H9 (cell line): Measurements from ENCODE around the gene HEATR5A. TPM values are rescaled to one million over a fixed set of nuclear protein-coding genes. Genes with fewer than 3 reads are reported as not detected.

Source experiments
- DNase-seq: peaks from one replicate; pipeline ENCODE4 v3.0.0-alpha.2; 2017
- H2AFZ ChIP-seq: one replicate; pipeline ENCODE4 v1.6.1; 2013; ENCODE audit warnings: mild to moderate bottlenecking, low read length, control low read depth, moderate library complexity
- H2AK5ac ChIP-seq: 2 replicates; pipeline ENCODE4 v1.6.1; 2013; ENCODE audit warnings: low read length, control low read depth, mixed read lengths; ENCODE audit not compliant: insufficient read length
- H2BK120ac ChIP-seq: one replicate; pipeline ENCODE4 v1.6.1; 2013; ENCODE audit warnings: low read depth, mild to moderate bottlenecking, low read length, control low read depth, inconsistent platforms; ENCODE audit not compliant: poor library complexity, severe bottlenecking
- H2BK12ac ChIP-seq: 2 replicates; pipeline ENCODE4 v1.6.1; 2013; ENCODE audit warnings: low read length, control low read depth, mixed read lengths, low read depth; ENCODE audit not compliant: insufficient read length
- H2BK15ac ChIP-seq: 2 replicates; pipeline ENCODE4 v1.6.1; 2013; ENCODE audit warnings: low read depth, low read length, control low read depth
- H2BK20ac ChIP-seq: one replicate; pipeline ENCODE4 v1.6.1; 2013; ENCODE audit warnings: low read depth, mild to moderate bottlenecking, low read length, control low read depth, inconsistent platforms; ENCODE audit not compliant: poor library complexity, severe bottlenecking
- H2BK5ac ChIP-seq: 2 replicates; pipeline ENCODE4 v1.6.1; 2013; ENCODE audit warnings: low read length, control low read depth, mixed read lengths; ENCODE audit not compliant: insufficient read length
- H3K14ac ChIP-seq: 2 replicates; pipeline ENCODE4 v1.6.1; 2013; ENCODE audit warnings: low read length, control low read depth; ENCODE audit not compliant: insufficient read depth
- H3K18ac ChIP-seq: 2 replicates; pipeline ENCODE4 v1.6.1; 2013; ENCODE audit warnings: low read depth, mild to moderate bottlenecking, mixed read lengths, low read length, control low read depth; ENCODE audit not compliant: insufficient read length
- H3K23ac ChIP-seq: 2 replicates; pipeline ENCODE4 v1.6.1; 2013; ENCODE audit warnings: low read length, control low read depth, mixed read lengths, low read depth; ENCODE audit not compliant: insufficient read length
- H3K23me2 ChIP-seq: 2 replicates; pipeline ENCODE4 v1.6.1; 2013; ENCODE audit warnings: low read depth, mild to moderate bottlenecking, mixed read lengths, low read length, control low read depth; ENCODE audit not compliant: insufficient read length, poor library complexity, severe bottlenecking
- H3K27ac ChIP-seq: 2 replicates; pipeline ENCODE4 v1.5.1; 2013; ENCODE audit warnings: low read length, control low read depth, mixed read lengths, low read depth; ENCODE audit not compliant: insufficient read length
- H3K27me3 ChIP-seq: 2 replicates; pipeline ENCODE4 v1.6.1; 2013; ENCODE audit warnings: low read length, control low read depth, inconsistent platforms; ENCODE audit not compliant: insufficient read depth
- H3K4ac ChIP-seq: 2 replicates; pipeline ENCODE4 v1.6.1; 2013; ENCODE audit warnings: low read depth, mild to moderate bottlenecking, control low read depth, inconsistent platforms, low read length, moderate library complexity
- H3K4me1 ChIP-seq: 2 replicates; pipeline ENCODE4 v1.6.1; 2013; ENCODE audit warnings: low read length, control low read depth, inconsistent platforms; ENCODE audit not compliant: insufficient read depth
- H3K4me2 ChIP-seq: 2 replicates; pipeline ENCODE4 v1.6.1; 2013; ENCODE audit warnings: low read length, control low read depth, mixed read lengths; ENCODE audit not compliant: insufficient read length, insufficient read depth
- H3K56ac ChIP-seq: 2 replicates; pipeline ENCODE4 v1.6.1; 2013; ENCODE audit warnings: low read depth, mild to moderate bottlenecking, mixed read lengths, low read length, control low read depth; ENCODE audit not compliant: insufficient read length
- H3K79me1 ChIP-seq: 2 replicates; pipeline ENCODE4 v1.6.1; 2013; ENCODE audit warnings: low read depth, mild to moderate bottlenecking, moderate library complexity, low read length, control low read depth, inconsistent platforms; ENCODE audit not compliant: insufficient read depth, poor library complexity, severe bottlenecking
- H3K79me2 ChIP-seq: 2 replicates; pipeline ENCODE4 v1.6.1; 2013; ENCODE audit warnings: low read length, control low read depth, inconsistent platforms; ENCODE audit not compliant: insufficient read depth
- H3K9ac ChIP-seq: 2 replicates; pipeline ENCODE4 v1.6.1; 2013; ENCODE audit warnings: low read length, control low read depth, mixed read lengths; ENCODE audit not compliant: insufficient read length; ENCODE audit errors: extremely low read depth
- H3K9me3 ChIP-seq: one replicate; pipeline ENCODE4 v1.6.1; 2013; ENCODE audit warnings: low read depth, low read length, inconsistent platforms; ENCODE audit not compliant: control insufficient read depth
- H3T11ph ChIP-seq: one replicate; pipeline ENCODE4 v1.6.1; 2013; ENCODE audit warnings: mild to moderate bottlenecking, low read length, control low read depth, inconsistent platforms
- H4K20me1 ChIP-seq: one replicate; pipeline ENCODE4 v1.6.1; 2013; ENCODE audit not compliant: control insufficient read depth, insufficient read length, insufficient read depth
- H4K5ac ChIP-seq: 2 replicates; pipeline ENCODE4 v1.6.1; 2013; ENCODE audit warnings: low read depth, mild to moderate bottlenecking, mixed read lengths, low read length, control low read depth; ENCODE audit not compliant: insufficient read length
- H4K8ac ChIP-seq: replicated peaks from 2 replicates; pipeline ENCODE4 v1.6.1; 2013; ENCODE audit warnings: low read length, control low read depth, mixed read lengths, low read depth; ENCODE audit not compliant: insufficient read length
- H4K91ac ChIP-seq: 2 replicates; pipeline ENCODE4 v1.6.1; 2013; ENCODE audit warnings: low read depth, mild to moderate bottlenecking, moderate library complexity, mixed read lengths, low read length, control low read depth; ENCODE audit not compliant: insufficient read length
- H3K27ac Mint-ChIP-seq, 3 experiments: 2 replicates in 2 of 3; 3 replicates in 1 of 3; pipeline ENCODE4 v1.8.0; 2020 to 2021; ENCODE audit warnings: mixed read lengths in 3 of 3, mild to moderate bottlenecking in 1 of 3, moderate library complexity in 1 of 3
- H3K27me3 Mint-ChIP-seq: 2 replicates; pipeline ENCODE4 v1.8.0; 2021; ENCODE audit warnings: low read depth, mild to moderate bottlenecking, moderate library complexity, mixed read lengths
- H3K36me3 Mint-ChIP-seq, 3 experiments: 2 replicates in 2 of 3; 3 replicates in 1 of 3; pipeline ENCODE4 v1.8.0; 2020 to 2021; ENCODE audit warnings: low read depth in 3 of 3, mixed read lengths in 3 of 3; ENCODE audit not compliant: insufficient read depth in 1 of 3
- H3K4me1 Mint-ChIP-seq, 2 experiments: 2 replicates each; pipeline ENCODE4 v1.8.0; 2020; ENCODE audit warnings: mixed read lengths in 2 of 2
- H3K4me3 Mint-ChIP-seq, 2 experiments: 2 replicates in 1 of 2; 3 replicates in 1 of 2; pipeline ENCODE4 v1.8.0; 2020 to 2021; ENCODE audit warnings: mild to moderate bottlenecking in 2 of 2, mixed read lengths in 2 of 2, moderate library complexity in 1 of 2
- H3K9me3 Mint-ChIP-seq, 2 experiments: 2 replicates in 1 of 2; 3 replicates in 1 of 2; pipeline ENCODE4 v1.8.0; 2020; ENCODE audit warnings: mild to moderate bottlenecking in 2 of 2, mixed read lengths in 2 of 2, moderate library complexity in 1 of 2
- total RNA-seq: library from RNA; stranded (reverse); gene quantifications from 2 replicates; pipeline ENCODE4 v1.2.1, GENCODE V29; 2021
- TF ChIP-seq, protein P1 (sequence below): fragments of 200-600 bp; sonication (generic); conservative IDR thresholded peaks from 3 replicates; pipeline ENCODE4 v1.8.0; 2021; ENCODE audit warnings: antibody characterized with exemption, mild to moderate bottlenecking

Gene HEATR5A
- total RNA-seq, 1 experiment from 2014 or later, result 21.2 TPM

DNA sequence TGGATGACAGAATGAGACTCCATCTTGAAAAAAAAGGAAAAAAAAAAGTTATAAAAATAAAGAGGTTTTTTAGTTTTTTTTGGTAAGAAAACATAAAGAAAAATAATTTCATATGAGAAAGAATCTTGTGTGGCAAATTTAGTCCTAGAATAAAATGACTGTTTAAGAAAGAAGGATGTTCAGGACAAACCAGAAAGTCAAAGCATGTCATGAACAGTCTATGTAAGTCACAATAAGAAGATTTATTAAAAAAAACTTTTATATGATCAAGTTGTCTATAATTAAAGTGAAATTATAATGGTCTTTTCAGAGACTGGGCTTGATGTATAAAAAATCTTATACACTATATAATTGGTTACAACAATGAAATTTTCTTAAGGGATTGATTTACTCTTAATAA, 144.6 kb downstream of the HEATR5A start:
- Histone ChIP-seq H3K79me2 (no peaks in the 10 kb centered on the region), H2BK120ac (no peak overlapping the region), H3T11ph (no peak overlapping the region), H2BK15ac (no peak overlapping the region), H3K23me2 (no peaks in the 10 kb centered on the region), H3K4me1 (no peaks in the 10 kb centered on the region), H3K9me3 (peaks cover 18% of the 10 kb centered on the region), H3K27ac (no peak overlapping the region), H2BK5ac (no peak overlapping the region), H2BK20ac (no peak overlapping the region), H3K23ac (no peak overlapping the region), H2AK5ac (no peak overlapping the region), H3K9ac (no peak overlapping the region), H4K8ac (no peak overlapping the region), H3K14ac (no peak overlapping the region), H3K27me3 (no peaks in the 10 kb centered on the region), H2AFZ (no peak overlapping the region), H2BK12ac (no peak overlapping the region), H4K5ac (no peak overlapping the region), H4K91ac (no peak overlapping the region), H3K18ac (no peak overlapping the region), H3K4ac (no peak overlapping the region), H3K56ac (no peak overlapping the region), H3K79me1 (no peaks in the 10 kb centered on the region), H4K20me1 (no peaks in the 10 kb centered on the region), H3K4me2 (no peak overlapping the region)
- Mint-ChIP-seq H3K9me3 (peaks cover 70 to 79% of the 10 kb centered on the region in 2 experiments), H3K27me3 (no peaks in the 10 kb centered on the region; the same call in 1 of the 2 replicates), H3K4me1 (no peaks in the 10 kb centered on the region), H3K4me3 (no peak overlapping the region), H3K27ac (no peak overlapping the region), H3K36me3 (peaks cover 31 to 63% (median 53%) of the 10 kb centered on the region in 3 experiments)
- TF ChIP-seq, protein P1, sequence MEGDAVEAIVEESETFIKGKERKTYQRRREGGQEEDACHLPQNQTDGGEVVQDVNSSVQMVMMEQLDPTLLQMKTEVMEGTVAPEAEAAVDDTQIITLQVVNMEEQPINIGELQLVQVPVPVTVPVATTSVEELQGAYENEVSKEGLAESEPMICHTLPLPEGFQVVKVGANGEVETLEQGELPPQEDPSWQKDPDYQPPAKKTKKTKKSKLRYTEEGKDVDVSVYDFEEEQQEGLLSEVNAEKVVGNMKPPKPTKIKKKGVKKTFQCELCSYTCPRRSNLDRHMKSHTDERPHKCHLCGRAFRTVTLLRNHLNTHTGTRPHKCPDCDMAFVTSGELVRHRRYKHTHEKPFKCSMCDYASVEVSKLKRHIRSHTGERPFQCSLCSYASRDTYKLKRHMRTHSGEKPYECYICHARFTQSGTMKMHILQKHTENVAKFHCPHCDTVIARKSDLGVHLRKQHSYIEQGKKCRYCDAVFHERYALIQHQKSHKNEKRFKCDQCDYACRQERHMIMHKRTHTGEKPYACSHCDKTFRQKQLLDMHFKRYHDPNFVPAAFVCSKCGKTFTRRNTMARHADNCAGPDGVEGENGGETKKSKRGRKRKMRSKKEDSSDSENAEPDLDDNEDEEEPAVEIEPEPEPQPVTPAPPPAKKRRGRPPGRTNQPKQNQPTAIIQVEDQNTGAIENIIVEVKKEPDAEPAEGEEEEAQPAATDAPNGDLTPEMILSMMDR, result no peak
- DNase-seq, result no peak
